IMR-90 (cell line): ENCODE results near the gene MAN2A2. TPM values are rescaled to one million over a fixed set of nuclear protein-coding genes. Genes with fewer than 3 reads are reported as not detected.

Experiments used
- ATAC-seq: fragments of 200-7000 bp; cut with Tn5 transposase; 2 replicates; pipeline ENCODE4 v1.9.1; 2020; ENCODE audit warnings: low read depth, mild to moderate bottlenecking, moderate library complexity
- BruUV-seq: library from RNA; stranded (reverse); fragments of 400-500 nt; replicated peaks from 2 replicates; lab custom pipeline; 2021; lab: Mats Ljungman, UMichigan
- CTCF ChIA-PET: fragments of 300-600 bp; formaldehyde crosslinking; extraction: SDS; loops from one replicate; lab custom pipeline; 2021; ENCODE audit warnings: antibody characterized with exemption; lab: Yijun Ruan, JAX
- POLR2A ChIA-PET: fragments of 300-600 bp; sonication (Branson Sonifier 250); formaldehyde crosslinking; loops from one replicate; lab custom pipeline; 2022; ENCODE audit warnings: antibody characterized with exemption; ENCODE audit not compliant: unreplicated experiment; lab: Charles Lee
- DNase-seq: peaks from one replicate; pipeline ENCODE4 v3.0.0; 2013
- H2AFZ ChIP-seq: replicated peaks from 2 replicates; pipeline ENCODE3; 2013; ENCODE audit warnings: low read length, mild to moderate bottlenecking; ENCODE audit not compliant: poor library complexity
- H2AK5ac ChIP-seq: 2 replicates; pipeline ENCODE4 v1.6.1; 2013; ENCODE audit warnings: low read depth, low read length, inconsistent platforms
- H2AK9ac ChIP-seq: replicated peaks from 2 replicates; pipeline ENCODE3; 2013; ENCODE audit warnings: mild to moderate bottlenecking, low read depth, low read length, moderate library complexity; ENCODE audit not compliant: poor library complexity
- H2BK120ac ChIP-seq: 2 replicates; pipeline ENCODE4 v1.6.1; 2013; ENCODE audit warnings: low read depth, low read length, inconsistent platforms
- H2BK15ac ChIP-seq: 3 replicates; pipeline ENCODE4 v1.6.1; 2013; ENCODE audit warnings: low read depth, low read length, inconsistent platforms
- H2BK20ac ChIP-seq: 2 replicates; pipeline ENCODE4 v1.6.1; 2013; ENCODE audit warnings: low read depth, mild to moderate bottlenecking, inconsistent platforms, low read length, moderate library complexity
- H2BK5ac ChIP-seq: 2 replicates; pipeline ENCODE4 v1.6.1; 2013; ENCODE audit warnings: mild to moderate bottlenecking, low read depth, low read length, inconsistent platforms; ENCODE audit not compliant: poor library complexity, severe bottlenecking
- H3K14ac ChIP-seq: replicated peaks from 2 replicates; pipeline ENCODE4 v1.6.1; 2013; ENCODE audit warnings: low read depth, low read length, inconsistent platforms
- H3K18ac ChIP-seq: 2 replicates; pipeline ENCODE4 v1.6.1; 2013; ENCODE audit warnings: low read depth, low read length, control low read depth
- H3K23ac ChIP-seq: 2 replicates; pipeline ENCODE4 v1.6.1; 2013; ENCODE audit warnings: low read depth, low read length, inconsistent platforms
- H3K27ac ChIP-seq: 2 replicates; pipeline ENCODE4 v1.5.1; 2013; ENCODE audit warnings: mild to moderate bottlenecking, control low read depth, low read length; ENCODE audit not compliant: insufficient read depth
- H3K27me3 ChIP-seq: 2 replicates; pipeline ENCODE4 v1.6.1; 2013; ENCODE audit warnings: low read length; ENCODE audit not compliant: control insufficient read depth, insufficient read depth
- H3K36me3 ChIP-seq: 2 replicates; pipeline ENCODE4 v1.6.1; 2013; ENCODE audit warnings: low read length, mixed read lengths; ENCODE audit not compliant: control insufficient read depth, insufficient read depth
- H3K4ac ChIP-seq: 2 replicates; pipeline ENCODE4 v1.6.1; 2013; ENCODE audit warnings: low read depth, low read length, inconsistent platforms
- H3K4me1 ChIP-seq: 2 replicates; pipeline ENCODE4 v1.6.1; 2013; ENCODE audit warnings: low read length, mixed read lengths; ENCODE audit not compliant: control insufficient read depth, insufficient read depth
- H3K4me2 ChIP-seq: 2 replicates; pipeline ENCODE4 v1.6.1; 2013; ENCODE audit warnings: low read depth, mild to moderate bottlenecking, control low read depth, low read length, moderate library complexity
- H3K4me3 ChIP-seq: 2 replicates; pipeline ENCODE4 v1.5.1; 2013; ENCODE audit warnings: low read depth, mild to moderate bottlenecking, control low read depth, low read length, moderate library complexity; ENCODE audit not compliant: insufficient read depth
- H3K56ac ChIP-seq: 2 replicates; pipeline ENCODE4 v1.6.1; 2013; ENCODE audit warnings: low read length, inconsistent platforms; ENCODE audit not compliant: insufficient read depth; ENCODE audit errors: extremely low read depth
- H3K79me1 ChIP-seq, 2 experiments: 2 replicates each; pipeline ENCODE4 v1.6.1; 2013; ENCODE audit warnings: low read length in 2 of 2, inconsistent platforms in 1 of 2, low read depth in 1 of 2
- H3K9ac ChIP-seq: 2 replicates; pipeline ENCODE4 v1.6.1; 2013; ENCODE audit warnings: low read depth, low read length, control low read depth
- H3K9me1 ChIP-seq: 2 replicates; pipeline ENCODE4 v1.6.1; 2013; ENCODE audit warnings: low read length, inconsistent platforms; ENCODE audit not compliant: insufficient read depth
- H3K9me3 ChIP-seq: 2 replicates; pipeline ENCODE4 v1.6.1; 2013; ENCODE audit warnings: low read length; ENCODE audit not compliant: control insufficient read depth, insufficient read depth
- H4K20me1 ChIP-seq: 2 replicates; pipeline ENCODE4 v1.6.1; 2013; ENCODE audit warnings: low read length, inconsistent platforms; ENCODE audit not compliant: insufficient read depth
- H4K5ac ChIP-seq: 2 replicates; pipeline ENCODE4 v1.6.1; 2013; ENCODE audit warnings: mild to moderate bottlenecking, low read depth, low read length, control low read depth
- H4K8ac ChIP-seq, 2 experiments: 2 replicates each; pipeline ENCODE4 v1.6.1; 2013; ENCODE audit warnings: low read depth in 2 of 2, low read length in 2 of 2, control low read depth in 1 of 2, inconsistent platforms in 1 of 2
- H4K91ac ChIP-seq: 2 replicates; pipeline ENCODE4 v1.6.1; 2013; ENCODE audit warnings: low read depth, low read length, inconsistent platforms; ENCODE audit not compliant: insufficient read depth
- BHLHE40 ChIP-seq: fragments of 150-350 bp; IDR thresholded peaks from 2 replicates; pipeline ENCODE4 v1.6.1; 2016; ENCODE audit warnings: mild to moderate bottlenecking, low read depth, low read length
- CEBPB ChIP-seq: IDR thresholded peaks from 2 replicates; pipeline ENCODE4 v1.6.1; 2012; ENCODE audit warnings: low read depth, low read length, improper control_type of control experiment
- CHD1 ChIP-seq: IDR thresholded peaks from 2 replicates; pipeline ENCODE4 v1.6.1; 2012; ENCODE audit warnings: low read depth, low read length, improper control_type of control experiment
- CTCF ChIP-seq: conservative IDR thresholded peaks from 2 replicates; pipeline ENCODE4 v1.5.1; 2012; ENCODE audit warnings: mild to moderate bottlenecking, low read depth, low read length, improper control_type of control experiment
- MAFK ChIP-seq: IDR thresholded peaks from 2 replicates; pipeline ENCODE4 v1.6.1; 2012; ENCODE audit warnings: low read depth, low read length, improper control_type of control experiment
- MAZ ChIP-seq: IDR thresholded peaks from 2 replicates; pipeline ENCODE4 v1.6.1; 2012; ENCODE audit warnings: low read depth, mild to moderate bottlenecking, low read length, improper control_type of control experiment, moderate library complexity, borderline replicate concordance
- MXI1 ChIP-seq: IDR thresholded peaks from 2 replicates; pipeline ENCODE4 v1.6.1; 2012; ENCODE audit warnings: low read depth, mild to moderate bottlenecking, low read length, moderate library complexity, borderline replicate concordance
- NFE2L2 ChIP-seq: fragments of 150-350 bp; IDR thresholded peaks from 2 replicates; pipeline ENCODE4 v1.6.1; 2016; ENCODE audit warnings: low read depth, mild to moderate bottlenecking, low read length
- POLR2A ChIP-seq: IDR thresholded peaks from 2 replicates; pipeline ENCODE4 v1.6.1; 2012; ENCODE audit warnings: mild to moderate bottlenecking, low read depth, low read length
- RAD21 ChIP-seq: IDR thresholded peaks from 2 replicates; pipeline ENCODE4 v1.6.1; 2012; ENCODE audit warnings: low read length, improper control_type of control experiment
- RCOR1 ChIP-seq: IDR thresholded peaks from 2 replicates; pipeline ENCODE4 v1.6.1; 2012; ENCODE audit warnings: mild to moderate bottlenecking, low read length, improper control_type of control experiment; ENCODE audit not compliant: insufficient replicate concordance
- RFX5 ChIP-seq: IDR thresholded peaks from 2 replicates; pipeline ENCODE4 v1.8.0; 2012; ENCODE audit warnings: low read depth, mild to moderate bottlenecking, low read length, moderate library complexity
- SMC3 ChIP-seq: fragments of 150-350 bp; IDR thresholded peaks from 2 replicates; pipeline ENCODE4 v1.6.1; 2016; ENCODE audit warnings: low read depth, mild to moderate bottlenecking, antibody characterized with exemption, low read length, moderate library complexity
- USF2 ChIP-seq: fragments of 150-350 bp; IDR thresholded peaks from 2 replicates; pipeline ENCODE4 v1.6.1; 2017; ENCODE audit warnings: mild to moderate bottlenecking, antibody characterized with exemption, low read length, low read depth
- WGBS, 2 experiments: methylation state at CpG; one replicate each; pipeline versions ENCODE4 v1.1.5 to v1.1.7; 2013; ENCODE audit warnings: missing lambda C conversion rate in 2 of 2; ENCODE audit not compliant: insufficient read length in 1 of 2; ENCODE audit errors: extremely low coverage in 2 of 2; 5-methylcytosine and 5-hydroxymethylcytosine counted together
- dilution Hi-C: fragments of 300-500 bp; cut with HindIII; formaldehyde crosslinking; loops from one replicate; pipeline ENCODE4 v1.14.3; 2018; ENCODE audit warnings: low sequenced_read_pairs; ENCODE audit not compliant: unreplicated experiment
- in situ Hi-C: fragments of 300-500 bp; cut with MboI; formaldehyde crosslinking; loops from 3 replicates; pipeline ENCODE4 v1.14.3; 2019; ENCODE audit warnings: low sequenced_read_pairs, inconsistent platforms, mixed read lengths
- intact Hi-C: fragments of 100-400 bp; cut with micrococcal nuclease; formaldehyde crosslinking; loops from 2 replicates; pipeline ENCODE4 v1.10.0; 2022
- polyA plus RNA-seq, 3 experiments: library from polyadenylated mRNA; depleted of rRNA; stranded (reverse); fragments of >200 nt; gene quantifications; 2 replicates each; pipeline ENCODE4 v1.2.3, GENCODE V29; 2012; ENCODE audit warnings: low replicate concordance in 1 of 3
- total RNA-seq: library from RNA; depleted of rRNA; stranded (reverse); fragments of >200 nt; gene quantifications from 2 replicates; pipeline ENCODE4 v1.2.3, GENCODE V29; 2012
- TF ChIP-seq, protein P1 (sequence below): fragments of 150-350 bp; IDR thresholded peaks from 2 replicates; pipeline ENCODE4 v1.6.1; 2016; ENCODE audit warnings: low read depth, mild to moderate bottlenecking, low read length, moderate library complexity, borderline replicate concordance

MAN2A2 gene
- total and polyA plus RNA-seq, 2 of the 4 experiments (the other 2 are of a cell fraction) = 3.4 to 52.5 TPM

- H3K9me3 ChIP-seq = no peaks in the 10 kb centered on the region
- POLR2A ChIA-PET = no interaction called here
- H3K56ac ChIP-seq = no peak overlapping the region
- dilution Hi-C loops (no loop called here), intact Hi-C loops (no loop called here), in situ Hi-C loops (loop anchor here (10.0 to 25.0 kb wide), 2 partner anchors 387 to 569 kb away; no protein-coding TSS in a partner anchor)
- no peaks in the 10 kb centered on the region for H3K9me1 ChIP-seq
- H2BK5ac ChIP-seq = no peak overlapping the region
- no peak overlapping the region for H2BK120ac ChIP-seq
- H3K4me2 ChIP-seq = no peak overlapping the region
- peaks cover 16% of the 10 kb centered on the region for H3K4me1 ChIP-seq
- H2AK5ac ChIP-seq = no peak overlapping the region
- DNase-seq = no peak
- ATAC-seq = no peak
- H3K27ac ChIP-seq = no peak overlapping the region
- H3K14ac ChIP-seq = no peak overlapping the region
- no peaks in the 10 kb centered on the region for H4K20me1 ChIP-seq
- no peak overlapping the region for H3K4me3 ChIP-seq
- H2BK20ac ChIP-seq = no peak overlapping the region
- no peak overlapping the region for H3K4ac ChIP-seq
- no peak overlapping the region for H4K91ac ChIP-seq
- no peak overlapping the region for H2BK15ac ChIP-seq
- no peak overlapping the region for H3K9ac ChIP-seq
- CTCF ChIA-PET = no interaction called here
- 93% methylated on average over 27 of the region's 35 CpGs; no CpG with 5 or more reads in 1 of the 2 experiments for WGBS, 2 experiments
- no peaks in the 10 kb centered on the region for H3K27me3 ChIP-seq
- H3K79me1 ChIP-seq = peaks cover 9 to 24% of the 10 kb centered on the region in 2 experiments; a peak in 3 of 4 replicates
- H3K18ac ChIP-seq = no peak overlapping the region
- peaks cover 54% of the 10 kb centered on the region for H3K36me3 ChIP-seq
- BruUV-seq = TSS peak; percentile 69
- no peak overlapping the region for H2AFZ ChIP-seq
- H4K8ac ChIP-seq = no peak overlapping the region
- no peak overlapping the region for H2AK9ac ChIP-seq
- no peak overlapping the region for H4K5ac ChIP-seq
- no peak overlapping the region for H3K23ac ChIP-seq
- TF ChIP-seq MXI1 = no peak
- TF ChIP-seq CEBPB = no peak
- TF ChIP-seq SMC3 = no peak
- TF ChIP-seq BHLHE40 = no peak
- TF ChIP-seq RCOR1 = no peak
- no peak for TF ChIP-seq NFE2L2
- TF ChIP-seq MAZ = no peak
- TF ChIP-seq MAFK = no peak
- no peak for TF ChIP-seq CHD1
- no peak for TF ChIP-seq RAD21
- TF ChIP-seq USF2 = no peak
- TF ChIP-seq CTCF = no peak
- TF ChIP-seq RFX5 = no peak
- no peak for TF ChIP-seq POLR2A
- TF ChIP-seq, protein P1, sequence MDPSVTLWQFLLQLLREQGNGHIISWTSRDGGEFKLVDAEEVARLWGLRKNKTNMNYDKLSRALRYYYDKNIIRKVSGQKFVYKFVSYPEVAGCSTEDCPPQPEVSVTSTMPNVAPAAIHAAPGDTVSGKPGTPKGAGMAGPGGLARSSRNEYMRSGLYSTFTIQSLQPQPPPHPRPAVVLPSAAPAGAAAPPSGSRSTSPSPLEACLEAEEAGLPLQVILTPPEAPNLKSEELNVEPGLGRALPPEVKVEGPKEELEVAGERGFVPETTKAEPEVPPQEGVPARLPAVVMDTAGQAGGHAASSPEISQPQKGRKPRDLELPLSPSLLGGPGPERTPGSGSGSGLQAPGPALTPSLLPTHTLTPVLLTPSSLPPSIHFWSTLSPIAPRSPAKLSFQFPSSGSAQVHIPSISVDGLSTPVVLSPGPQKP = no peak
Measured at GRCh38 chr15:90881181-90881977, 21.7 kb upstream of the MAN2A2 start.
